ENCODE results near the gene SEC14L6.

SEC14L6 gene

DNA sequence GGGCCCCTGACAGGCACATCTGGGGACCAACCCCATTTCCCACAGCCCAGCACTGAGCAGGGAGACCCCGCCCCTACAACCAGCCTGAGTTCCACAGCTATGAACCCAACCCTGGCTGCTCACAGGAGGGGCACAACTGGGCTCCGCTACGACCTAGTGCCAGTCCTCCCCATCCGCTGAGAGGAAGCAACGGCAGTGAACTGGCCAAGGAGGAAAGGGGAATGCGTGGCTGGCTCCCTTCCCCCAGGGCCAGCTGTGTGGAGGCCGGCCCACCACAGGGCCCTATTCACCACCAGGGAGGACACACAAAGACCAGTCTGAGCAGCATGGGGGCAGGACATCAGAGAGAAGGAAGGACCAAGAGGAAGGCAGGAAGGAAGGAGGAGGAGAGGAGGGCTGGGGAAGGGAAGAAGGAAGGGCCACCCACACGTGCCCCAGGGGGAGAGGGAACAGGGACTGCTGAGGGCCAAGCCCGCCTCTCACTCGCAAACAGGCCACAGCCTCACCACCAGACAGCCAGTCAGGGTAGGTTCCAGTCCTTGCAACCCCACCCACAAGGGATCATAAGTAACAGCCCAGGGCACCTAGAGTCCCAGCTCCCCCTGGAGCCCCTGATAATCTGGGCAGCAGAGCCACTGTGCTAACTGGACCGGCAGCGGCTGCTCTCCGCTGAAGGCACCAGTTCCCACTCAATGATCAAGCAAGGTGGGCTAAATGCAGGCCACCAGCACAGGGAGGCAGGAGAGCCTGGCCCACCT lies 36.4 kb upstream of the SEC14L6 start:
- no peak for DNase-seq (ENCODE audit: low read depth)
- H3K4me3 ChIP-seq (ENCODE audit: control insufficient read depth, low read depth, low read length) = no peak overlapping the region
- TF ChIP-seq, protein P1, sequence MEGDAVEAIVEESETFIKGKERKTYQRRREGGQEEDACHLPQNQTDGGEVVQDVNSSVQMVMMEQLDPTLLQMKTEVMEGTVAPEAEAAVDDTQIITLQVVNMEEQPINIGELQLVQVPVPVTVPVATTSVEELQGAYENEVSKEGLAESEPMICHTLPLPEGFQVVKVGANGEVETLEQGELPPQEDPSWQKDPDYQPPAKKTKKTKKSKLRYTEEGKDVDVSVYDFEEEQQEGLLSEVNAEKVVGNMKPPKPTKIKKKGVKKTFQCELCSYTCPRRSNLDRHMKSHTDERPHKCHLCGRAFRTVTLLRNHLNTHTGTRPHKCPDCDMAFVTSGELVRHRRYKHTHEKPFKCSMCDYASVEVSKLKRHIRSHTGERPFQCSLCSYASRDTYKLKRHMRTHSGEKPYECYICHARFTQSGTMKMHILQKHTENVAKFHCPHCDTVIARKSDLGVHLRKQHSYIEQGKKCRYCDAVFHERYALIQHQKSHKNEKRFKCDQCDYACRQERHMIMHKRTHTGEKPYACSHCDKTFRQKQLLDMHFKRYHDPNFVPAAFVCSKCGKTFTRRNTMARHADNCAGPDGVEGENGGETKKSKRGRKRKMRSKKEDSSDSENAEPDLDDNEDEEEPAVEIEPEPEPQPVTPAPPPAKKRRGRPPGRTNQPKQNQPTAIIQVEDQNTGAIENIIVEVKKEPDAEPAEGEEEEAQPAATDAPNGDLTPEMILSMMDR (conservative IDR thresholded peaks at IDR 0.05; ENCODE audit: control insufficient read depth, insufficient read depth, low read depth, low read length) = no peak

DNA sequence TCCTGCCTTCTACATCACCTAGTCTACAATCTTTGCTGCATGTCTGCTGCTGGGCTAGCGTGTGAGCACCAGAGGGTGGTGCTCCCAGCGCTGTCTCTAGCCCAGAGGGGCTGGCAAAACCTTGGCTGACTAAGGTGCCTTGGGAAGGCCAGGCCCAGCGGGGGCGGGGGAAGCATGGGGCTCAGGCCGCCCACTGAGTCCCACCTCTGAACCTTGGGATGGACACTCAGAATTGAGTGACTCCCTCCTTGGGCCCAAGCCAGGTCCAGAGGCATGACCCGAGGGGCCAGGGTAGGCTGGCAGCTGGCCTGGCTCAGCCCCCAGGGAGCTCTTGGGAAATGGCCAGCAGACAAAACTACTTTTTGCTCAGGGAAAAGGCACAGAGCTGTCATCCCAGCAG lies 35.5 kb upstream of the SEC14L6 start:
- H3K4me3 ChIP-seq (ENCODE audit: control insufficient read depth, low read depth, low read length) = no peak overlapping the region
- DNase-seq (ENCODE audit: low read depth) = peak; percentile 22
- TF ChIP-seq, protein P1 (conservative IDR thresholded peaks at IDR 0.05; ENCODE audit: control insufficient read depth, insufficient read depth, low read depth, low read length) = no peak

DNA sequence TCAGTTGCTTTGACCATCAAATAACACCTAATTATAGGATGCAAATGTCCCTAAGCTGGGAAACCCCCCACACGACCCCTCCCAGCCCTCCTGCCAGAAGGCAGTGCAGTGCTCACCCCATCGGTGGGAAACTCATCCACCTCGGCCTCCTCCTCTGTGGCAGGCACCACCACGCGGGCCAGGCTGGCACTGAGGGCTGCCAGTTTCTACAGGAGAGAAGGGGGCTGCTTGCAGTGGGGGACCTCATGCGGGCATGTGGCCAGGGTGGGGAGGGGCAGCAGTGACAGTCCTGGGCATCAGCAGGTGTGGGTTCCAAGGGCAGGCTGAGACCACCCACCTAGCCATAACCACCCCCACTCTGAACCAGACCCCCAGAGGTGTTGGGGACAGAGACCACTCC lies 34.4 kb upstream of the SEC14L6 start:
- no peak overlapping the region for H3K4me3 ChIP-seq (ENCODE audit: control insufficient read depth, low read depth, low read length)
- DNase-seq (ENCODE audit: low read depth) = no peak
- TF ChIP-seq, protein P1 (conservative IDR thresholded peaks at IDR 0.05; ENCODE audit: control insufficient read depth, insufficient read depth, low read depth, low read length) = no peak

DNA sequence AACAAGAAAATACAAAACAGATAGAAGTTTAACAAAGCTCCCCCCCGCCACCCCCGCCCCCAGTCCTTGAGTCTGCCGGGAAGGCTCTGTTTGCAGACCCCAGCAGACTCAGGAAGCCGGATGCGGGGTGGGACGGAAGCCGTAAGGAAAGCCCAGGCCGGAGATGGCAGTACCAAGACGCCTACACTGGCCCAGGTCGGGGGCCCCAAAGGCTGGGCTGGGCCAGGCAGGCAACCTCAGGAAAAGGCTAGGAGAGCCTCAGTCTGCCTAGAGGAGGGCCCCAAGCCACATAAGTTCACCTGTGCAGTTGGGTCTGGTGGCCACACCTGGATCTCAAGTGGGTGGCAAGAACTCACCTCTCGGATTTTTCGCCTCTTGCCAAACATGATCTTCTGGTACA lies 31.9 kb upstream of the SEC14L6 start:
- TF ChIP-seq, protein P1 (conservative IDR thresholded peaks at IDR 0.05; ENCODE audit: control insufficient read depth, insufficient read depth, low read depth, low read length) = no peak
- DNase-seq (ENCODE audit: low read depth) = no peak
- no peak overlapping the region for H3K4me3 ChIP-seq (ENCODE audit: control insufficient read depth, low read depth, low read length)

DNA sequence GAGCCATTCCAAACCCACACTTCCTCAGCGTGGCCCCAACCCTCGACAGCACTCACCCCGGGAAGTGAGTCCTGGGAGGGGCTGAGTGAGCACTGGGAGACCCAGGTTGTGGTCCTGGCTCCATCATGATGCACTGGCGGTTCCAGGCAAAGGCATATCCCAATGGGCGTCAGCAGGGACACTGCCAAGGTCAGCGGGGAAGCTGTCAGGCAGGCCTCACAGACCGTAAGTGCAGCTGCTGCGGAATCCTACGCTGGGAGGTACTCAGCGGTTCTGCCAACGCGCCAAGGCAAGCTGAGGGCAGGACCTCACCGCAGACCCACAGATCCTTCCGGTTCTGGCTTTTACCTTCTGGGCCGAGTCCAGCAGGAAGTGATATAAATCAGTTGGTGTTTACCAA lies 29.3 kb upstream of the SEC14L6 start:
- no peak for DNase-seq (ENCODE audit: low read depth)
- no peak overlapping the region for H3K4me3 ChIP-seq (ENCODE audit: control insufficient read depth, low read depth, low read length)
- TF ChIP-seq, protein P1 (conservative IDR thresholded peaks at IDR 0.05; ENCODE audit: control insufficient read depth, insufficient read depth, low read depth, low read length) = no peak

DNA sequence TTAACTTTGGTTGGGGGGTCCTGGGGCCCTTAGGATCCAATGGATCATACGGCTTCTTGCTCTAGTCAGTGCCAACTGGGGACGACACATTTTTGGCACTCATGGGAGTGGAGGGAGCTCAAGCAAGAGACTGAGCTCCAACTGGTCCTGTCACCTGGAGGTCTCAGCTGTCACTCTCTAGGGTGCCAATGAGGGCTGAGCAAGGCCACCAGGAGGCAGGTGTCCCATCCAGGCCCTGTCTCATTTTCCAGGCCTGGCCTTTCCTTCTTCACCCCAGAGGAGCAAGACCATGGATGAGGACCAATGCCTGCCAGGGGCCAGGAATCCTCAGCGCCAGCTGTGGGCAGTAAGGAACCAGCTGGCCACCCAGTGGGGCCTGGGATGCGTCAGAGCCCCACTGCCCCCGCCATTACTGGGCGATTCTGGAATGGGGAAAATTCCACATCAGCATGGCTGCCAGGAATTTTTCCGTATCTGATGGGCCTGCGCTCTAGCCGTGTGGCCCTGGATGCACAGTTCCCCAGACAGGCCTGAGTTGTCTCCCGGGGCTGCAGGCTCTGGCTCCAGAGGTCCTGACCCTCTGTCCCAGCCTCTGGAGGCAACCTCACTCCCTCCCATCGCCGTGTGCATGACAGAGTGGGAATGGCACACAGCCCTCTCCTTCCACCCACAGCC lies 28.6 kb upstream of the SEC14L6 start:
- peak; percentile 46 for DNase-seq (ENCODE audit: low read depth)
- no peak overlapping the region for H3K4me3 ChIP-seq (ENCODE audit: control insufficient read depth, low read depth, low read length)
- TF ChIP-seq, protein P1 (conservative IDR thresholded peaks at IDR 0.05; ENCODE audit: control insufficient read depth, insufficient read depth, low read depth, low read length) = peak; percentile 7
